Spleen (tissue), 7 donors: ENCODE measurements around the gene FAM135A.

Experiments used
- CTCF ChIP-seq, 11 experiments: fragments of 200-600 bp in 7 of 11; fragments of 450-650 bp in 4 of 11; sonication (generic) in 4 of 11; IDR thresholded peaks in 8 of 11; conservative IDR thresholded peaks in 3 of 11; 1 replicate in 7 of 11; 2 replicates in 4 of 11; pipeline versions ENCODE4 v1.4.0 to v1.8.0; 2016 to 2021; ENCODE audit warnings: antibody characterized with exemption in 11 of 11, inconsistent platforms in 4 of 11, mild to moderate bottlenecking in 1 of 11
- POLR2A ChIP-seq, 3 donors: fragments of 450-650 bp; IDR thresholded peaks; one replicate each; pipeline ENCODE4 v1.5.1; 2017; ENCODE audit warnings: antibody characterized with exemption in 3 of 3, mild to moderate bottlenecking in 1 of 3
- POLR2AphosphoS5 ChIP-seq, 3 donors: sonication (generic); formaldehyde crosslinking; IDR thresholded peaks; one replicate each; pipeline ENCODE4 v1.5.1; 2017; ENCODE audit warnings: antibody characterized with exemption in 3 of 3
- donor health status: DM: no; HTN: no; CAD: no; lungs with moderate emphysema.
- donor health status: DM: no; HTN: no; CAD: no.
- donor health status: DM: no; HTN: no; CAD: no.

GRCh38 chr6:70537266-70537665, 124.0 kb downstream of the FAM135A start:
- no peak for TF ChIP-seq CTCF (IDR thresholded peaks at IDR 0.05 in 8 of 11, conservative IDR thresholded peaks at IDR 0.05 in 3 of 11)
- TF ChIP-seq POLR2A (IDR thresholded peaks at IDR 0.05): no peak
- no peak for TF ChIP-seq POLR2AphosphoS5 (IDR thresholded peaks at IDR 0.05)
